ENCODE data around the gene PPM1K.

Gene PPM1K

GRCh38 chr4:88277711-88278225 is 6.6 kb downstream of the PPM1K start:
- DNase-seq (ENCODE audit: low read depth in 1 of 2, low spot score in 1 of 2), result no peak
- Histone ChIP-seq H3K4me3 (replicated peaks; ENCODE audit: insufficient read depth, low read length) (no peak overlapping the region), H3K27ac (replicated peaks) (no peak overlapping the region), H3K27me3 (ENCODE audit: insufficient read depth, poor library complexity, severe bottlenecking) (no peaks in the 10 kb centered on the region)
- TF ChIP-seq SPI1 (IDR thresholded peaks at IDR 0.05; ENCODE audit: borderline replicate concordance, low read depth) (no peak), GABPA (IDR thresholded peaks at IDR 0.05; ENCODE audit: low read depth) (no peak), POLR2AphosphoS5 (IDR thresholded peaks at IDR 0.05; ENCODE audit: low read depth) (no peak), CTCF (IDR thresholded peaks at IDR 0.05; ENCODE audit: insufficient read depth, low read length) (no peak)
- TF ChIP-seq, protein P1, sequence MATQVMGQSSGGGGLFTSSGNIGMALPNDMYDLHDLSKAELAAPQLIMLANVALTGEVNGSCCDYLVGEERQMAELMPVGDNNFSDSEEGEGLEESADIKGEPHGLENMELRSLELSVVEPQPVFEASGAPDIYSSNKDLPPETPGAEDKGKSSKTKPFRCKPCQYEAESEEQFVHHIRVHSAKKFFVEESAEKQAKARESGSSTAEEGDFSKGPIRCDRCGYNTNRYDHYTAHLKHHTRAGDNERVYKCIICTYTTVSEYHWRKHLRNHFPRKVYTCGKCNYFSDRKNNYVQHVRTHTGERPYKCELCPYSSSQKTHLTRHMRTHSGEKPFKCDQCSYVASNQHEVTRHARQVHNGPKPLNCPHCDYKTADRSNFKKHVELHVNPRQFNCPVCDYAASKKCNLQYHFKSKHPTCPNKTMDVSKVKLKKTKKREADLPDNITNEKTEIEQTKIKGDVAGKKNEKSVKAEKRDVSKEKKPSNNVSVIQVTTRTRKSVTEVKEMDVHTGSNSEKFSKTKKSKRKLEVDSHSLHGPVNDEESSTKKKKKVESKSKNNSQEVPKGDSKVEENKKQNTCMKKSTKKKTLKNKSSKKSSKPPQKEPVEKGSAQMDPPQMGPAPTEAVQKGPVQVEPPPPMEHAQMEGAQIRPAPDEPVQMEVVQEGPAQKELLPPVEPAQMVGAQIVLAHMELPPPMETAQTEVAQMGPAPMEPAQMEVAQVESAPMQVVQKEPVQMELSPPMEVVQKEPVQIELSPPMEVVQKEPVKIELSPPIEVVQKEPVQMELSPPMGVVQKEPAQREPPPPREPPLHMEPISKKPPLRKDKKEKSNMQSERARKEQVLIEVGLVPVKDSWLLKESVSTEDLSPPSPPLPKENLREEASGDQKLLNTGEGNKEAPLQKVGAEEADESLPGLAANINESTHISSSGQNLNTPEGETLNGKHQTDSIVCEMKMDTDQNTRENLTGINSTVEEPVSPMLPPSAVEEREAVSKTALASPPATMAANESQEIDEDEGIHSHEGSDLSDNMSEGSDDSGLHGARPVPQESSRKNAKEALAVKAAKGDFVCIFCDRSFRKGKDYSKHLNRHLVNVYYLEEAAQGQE (IDR thresholded peaks at IDR 0.05; ENCODE audit: insufficient replicate concordance, low read depth), result no peak

DNA sequence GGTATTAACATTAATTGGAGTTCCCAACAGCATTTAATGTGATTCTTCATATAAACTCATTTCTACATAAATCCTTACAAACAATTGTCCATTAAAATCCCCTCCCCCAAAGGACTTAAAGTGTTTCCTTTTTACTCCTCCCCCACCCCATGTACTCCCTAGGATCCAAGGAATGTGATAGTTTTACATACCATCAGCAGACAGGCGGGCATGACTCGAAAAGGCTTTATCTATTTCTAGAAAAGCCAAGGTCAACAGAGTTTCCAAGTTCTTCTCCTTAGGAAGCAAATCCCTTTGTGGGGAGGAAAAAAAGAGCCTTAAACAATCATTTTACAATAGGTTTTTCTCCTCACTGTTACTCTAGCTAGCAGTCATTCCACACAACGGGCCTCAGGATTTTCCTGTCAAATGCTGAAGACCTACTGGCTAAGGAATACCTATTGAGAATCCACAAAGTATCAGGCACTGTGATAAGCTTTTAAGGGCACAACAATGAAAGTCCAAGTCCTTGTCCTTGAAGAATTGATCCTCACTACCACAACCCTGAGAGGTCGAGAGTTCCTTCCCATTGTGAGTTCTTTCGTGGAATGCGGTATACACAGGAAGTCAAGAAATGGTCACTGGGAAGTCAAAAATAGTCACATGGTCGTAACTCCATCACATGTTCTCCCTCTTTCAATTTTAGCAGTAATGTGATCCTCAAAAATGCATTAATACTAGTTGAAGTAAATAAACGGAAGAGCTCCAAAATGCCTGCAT is 7.2 kb downstream of the PPM1K start:
- no peak overlapping the region for H3K4me3 ChIP-seq (replicated peaks; ENCODE audit: insufficient read depth, low read length)
- DNase-seq (ENCODE audit: low read depth in 1 of 2, low spot score in 1 of 2), result no peak
- no peak overlapping the region for H3K27ac ChIP-seq (replicated peaks)
- no peaks in the 10 kb centered on the region for H3K27me3 ChIP-seq (ENCODE audit: insufficient read depth, poor library complexity, severe bottlenecking)
- no peak for TF ChIP-seq SPI1 (IDR thresholded peaks at IDR 0.05; ENCODE audit: borderline replicate concordance, low read depth)
- TF ChIP-seq POLR2AphosphoS5 (IDR thresholded peaks at IDR 0.05; ENCODE audit: low read depth), result no peak
- no peak for TF ChIP-seq CTCF (IDR thresholded peaks at IDR 0.05; ENCODE audit: insufficient read depth, low read length)
- no peak for TF ChIP-seq GABPA (IDR thresholded peaks at IDR 0.05; ENCODE audit: low read depth)
- TF ChIP-seq, protein P1 (IDR thresholded peaks at IDR 0.05; ENCODE audit: insufficient replicate concordance, low read depth), result no peak

DNA sequence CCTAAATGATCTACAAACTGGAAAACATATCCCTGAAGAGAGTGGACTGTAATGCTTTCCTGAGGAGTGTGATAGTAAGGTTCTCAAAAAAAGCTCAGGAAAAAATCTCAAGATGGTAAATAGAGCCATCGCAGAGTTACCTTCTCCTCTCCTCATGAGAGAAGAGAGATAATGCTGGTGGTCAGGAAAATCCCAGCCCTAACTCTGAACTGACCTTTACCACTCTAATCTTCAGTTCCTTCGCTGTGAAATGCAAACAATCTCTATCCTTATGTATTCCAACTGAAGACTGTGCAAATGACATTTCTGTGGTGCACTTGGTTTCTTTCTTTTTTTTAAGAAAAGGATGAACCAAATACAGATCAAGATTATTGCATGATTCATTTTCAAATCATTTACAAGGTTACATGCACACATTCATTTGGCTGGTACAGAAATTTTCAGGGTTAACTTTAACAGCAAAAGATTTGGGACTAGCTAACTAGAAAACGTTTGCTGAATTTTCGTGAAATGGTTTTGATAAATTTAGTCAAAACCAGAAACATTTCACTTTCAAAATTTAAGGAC is 8.3 kb downstream of the PPM1K start:
- no peak overlapping the region for H3K27ac ChIP-seq (replicated peaks)
- H3K4me3 ChIP-seq (replicated peaks; ENCODE audit: insufficient read depth, low read length), result no peak overlapping the region
- TF ChIP-seq GABPA (IDR thresholded peaks at IDR 0.05; ENCODE audit: low read depth) (no peak), SPI1 (IDR thresholded peaks at IDR 0.05; ENCODE audit: borderline replicate concordance, low read depth) (no peak), POLR2AphosphoS5 (IDR thresholded peaks at IDR 0.05; ENCODE audit: low read depth) (no peak), CTCF (IDR thresholded peaks at IDR 0.05; ENCODE audit: insufficient read depth, low read length) (no peak)
- TF ChIP-seq, protein P1 (IDR thresholded peaks at IDR 0.05; ENCODE audit: insufficient replicate concordance, low read depth), result no peak
- H3K27me3 ChIP-seq (ENCODE audit: insufficient read depth, poor library complexity, severe bottlenecking), result no peaks in the 10 kb centered on the region
- DNase-seq (ENCODE audit: low read depth in 1 of 2, low spot score in 1 of 2), result no peak
